Mesenchymal stem cell (in vitro differentiated cells and primary cell): ENCODE results near the gene RAD51B.
A peak's percentile ranks its signal among the peaks of the same experiment; 100 is the strongest.

Source experiments
- DNase-seq: peaks from one replicate; pipeline ENCODE4 v3.0.0-alpha.2; 2013
- H2AFZ ChIP-seq: one replicate; pipeline ENCODE4 v1.6.1; 2013; ENCODE audit warnings: low read depth, mild to moderate bottlenecking, control low read depth, inconsistent platforms, low read length, moderate library complexity
- H2AK5ac ChIP-seq: 2 replicates; pipeline ENCODE4 v1.6.1; 2013; ENCODE audit warnings: low read length, moderate library complexity, mild to moderate bottlenecking, inconsistent platforms; ENCODE audit not compliant: severe bottlenecking
- H2BK120ac ChIP-seq: one replicate; pipeline ENCODE4 v1.6.1; 2013; ENCODE audit warnings: low read depth, mild to moderate bottlenecking, inconsistent platforms, low read length, moderate library complexity
- H2BK12ac ChIP-seq, 2 experiments: one replicate each; pipeline ENCODE4 v1.6.1; 2013; ENCODE audit warnings: inconsistent platforms in 2 of 2, low read length in 2 of 2, mild to moderate bottlenecking in 2 of 2, moderate library complexity in 2 of 2, control low read depth in 1 of 2
- H2BK15ac ChIP-seq: one replicate; pipeline ENCODE4 v1.6.1; 2013; ENCODE audit warnings: mild to moderate bottlenecking, low read depth, inconsistent platforms; ENCODE audit not compliant: poor library complexity, severe bottlenecking
- H2BK5ac ChIP-seq: 2 replicates; pipeline ENCODE4 v1.6.1; 2013; ENCODE audit warnings: low read depth, mild to moderate bottlenecking, low read length, control low read depth, inconsistent platforms; ENCODE audit not compliant: poor library complexity, severe bottlenecking
- H3K14ac ChIP-seq, 2 experiments: one replicate each; pipeline ENCODE4 v1.6.1; 2013; ENCODE audit warnings: inconsistent platforms in 2 of 2, low read length in 2 of 2, control low read depth in 1 of 2, mild to moderate bottlenecking in 1 of 2, moderate library complexity in 1 of 2
- H3K18ac ChIP-seq, 2 experiments: one replicate each; pipeline ENCODE4 v1.6.1; 2013; ENCODE audit warnings: inconsistent platforms in 2 of 2, low read length in 2 of 2, control low read depth in 1 of 2, low read depth in 1 of 2, mild to moderate bottlenecking in 1 of 2
- H3K23ac ChIP-seq, 2 experiments: one replicate each; pipeline ENCODE4 v1.6.1; 2013; ENCODE audit warnings: inconsistent platforms in 2 of 2, low read length in 2 of 2, mild to moderate bottlenecking in 2 of 2, moderate library complexity in 2 of 2, control low read depth in 1 of 2
- H3K27ac ChIP-seq: 2 replicates; pipeline ENCODE4 v1.5.1; 2013; ENCODE audit warnings: mild to moderate bottlenecking, moderate library complexity, low read length, control low read depth, inconsistent platforms; ENCODE audit not compliant: poor library complexity, severe bottlenecking
- H3K27me3 ChIP-seq, 2 experiments: 2 replicates each; pipeline versions ENCODE4 v1.6.1 to v1.7.0; 2013; ENCODE audit warnings: low read length in 2 of 2, mild to moderate bottlenecking in 2 of 2, moderate library complexity in 2 of 2, control low read depth in 1 of 2, inconsistent platforms in 1 of 2; ENCODE audit not compliant: control insufficient read depth in 1 of 2, insufficient read depth in 1 of 2
- H3K36me3 ChIP-seq, 2 experiments: 2 replicates each; pipeline versions ENCODE4 v1.6.1 to v1.7.0; 2013; ENCODE audit warnings: low read length in 2 of 2, control low read depth in 1 of 2, inconsistent platforms in 1 of 2, low read depth in 1 of 2, mild to moderate bottlenecking in 1 of 2; ENCODE audit not compliant: insufficient read depth in 2 of 2, control insufficient read depth in 1 of 2
- H3K4ac ChIP-seq, 2 experiments: one replicate each; pipeline ENCODE4 v1.6.1; 2013; ENCODE audit warnings: inconsistent platforms in 2 of 2, low read length in 2 of 2, mild to moderate bottlenecking in 2 of 2, moderate library complexity in 2 of 2, control low read depth in 1 of 2, low read depth in 1 of 2
- H3K4me1 ChIP-seq: 2 replicates; pipeline ENCODE4 v1.6.1; 2013; ENCODE audit warnings: low read depth, low read length, control low read depth; ENCODE audit not compliant: control insufficient read depth, insufficient read depth
- H3K4me2 ChIP-seq: 2 replicates; pipeline ENCODE4 v1.6.1; 2013; ENCODE audit warnings: low read length, mild to moderate bottlenecking, inconsistent platforms; ENCODE audit not compliant: poor library complexity, severe bottlenecking
- H3K4me3 ChIP-seq, 2 experiments: 2 replicates each; pipeline versions ENCODE4 v1.5.1 to v1.7.0; 2013; ENCODE audit warnings: low read length in 2 of 2, mild to moderate bottlenecking in 2 of 2, control low read depth in 1 of 2, low read depth in 1 of 2; ENCODE audit not compliant: insufficient read depth in 1 of 2
- H3K79me1 ChIP-seq: replicated peaks from 2 replicates; pipeline ENCODE4 v1.6.1; 2013; ENCODE audit warnings: mild to moderate bottlenecking, control low read depth, low read length, inconsistent platforms; ENCODE audit not compliant: poor library complexity, severe bottlenecking
- H3K9ac ChIP-seq: 2 replicates; pipeline ENCODE4 v1.7.0; 2013; ENCODE audit warnings: mild to moderate bottlenecking, low read length, moderate library complexity
- H3K9me3 ChIP-seq: 2 replicates; pipeline ENCODE4 v1.7.0; 2013; ENCODE audit warnings: mild to moderate bottlenecking, low read length; ENCODE audit not compliant: control insufficient read depth
- H4K8ac ChIP-seq: one replicate; pipeline ENCODE4 v1.6.1; 2013; ENCODE audit warnings: inconsistent platforms, mild to moderate bottlenecking, low read length, moderate library complexity
- H4K91ac ChIP-seq: one replicate; pipeline ENCODE4 v1.6.1; 2013; ENCODE audit warnings: mild to moderate bottlenecking, low read length, inconsistent platforms
- WGBS: methylation state at CpG from one replicate; pipeline ENCODE4 v1.1.7; 2013; ENCODE audit warnings: mixed read lengths; 5-methylcytosine and 5-hydroxymethylcytosine counted together

Gene RAD51B

GRCh38 chr14:68710776-68711175 is 891.2 kb downstream of the RAD51B start:
- no peak for DNase-seq
- WGBS = 86% methylated on average over 6 of the region's 6 CpGs
- Histone ChIP-seq H2AK5ac (no peak overlapping the region), H3K4me3 (no peak overlapping the region), H3K4me2 (no peak overlapping the region), H3K36me3 (no peaks in the 10 kb centered on the region), H3K27me3 (no peaks in the 10 kb centered on the region), H2BK15ac (no peak overlapping the region), H3K27ac (no peak overlapping the region), H3K4ac (no peak overlapping the region), H4K91ac (no peak overlapping the region), H3K23ac (no peak overlapping the region), H2AFZ (no peak overlapping the region), H2BK5ac (no peak overlapping the region), H3K9me3 (no peaks in the 10 kb centered on the region), H2BK12ac (no peak overlapping the region), H3K9ac (no peak overlapping the region), H3K79me1 (no peaks in the 10 kb centered on the region), H2BK120ac (no peak overlapping the region), H3K4me1 (peaks cover 5% of the 10 kb centered on the region), H4K8ac (no peak overlapping the region), H3K18ac (no peak overlapping the region), H3K14ac (no peak overlapping the region)

- no peak overlapping the region for H2BK15ac ChIP-seq
- H3K23ac ChIP-seq = no peak overlapping the region
- peak overlapping the region; percentile 20 for H4K91ac ChIP-seq
- H3K27ac ChIP-seq = no peak overlapping the region
- H2BK120ac ChIP-seq = no peak overlapping the region
- no peak overlapping the region for H3K4me2 ChIP-seq
- H3K9ac ChIP-seq = no peak overlapping the region
- no peaks in the 10 kb centered on the region for H3K9me3 ChIP-seq
- peaks cover 2% of the 10 kb centered on the region for H3K4me1 ChIP-seq
- H3K4me3 ChIP-seq = no peak overlapping the region
- peak overlapping the region in 1 of 2 experiments; percentile 69 for H3K14ac ChIP-seq
- WGBS = 97% methylated on average over 9 of the region's 9 CpGs
- DNase-seq = no peak
- H2AK5ac ChIP-seq = no peak overlapping the region
- peak overlapping the region in 1 of 2 experiments; percentile 46 for H3K18ac ChIP-seq
- no peaks in the 10 kb centered on the region for H3K36me3 ChIP-seq
- no peak overlapping the region for H2BK5ac ChIP-seq
- H3K27me3 ChIP-seq = no peaks in the 10 kb centered on the region
- no peaks in the 10 kb centered on the region for H3K79me1 ChIP-seq
- peak overlapping the region; percentile 43 to 78 for H2BK12ac ChIP-seq
- no peak overlapping the region for H2AFZ ChIP-seq
- no peak overlapping the region for H3K4ac ChIP-seq
- H4K8ac ChIP-seq = no peak overlapping the region
Measured at GRCh38 chr14:68711561-68712309, 892.2 kb downstream of the RAD51B start.

- H3K14ac ChIP-seq = peak overlapping the region in 1 of 2 experiments; percentile 18
- H3K9me3 ChIP-seq = no peaks in the 10 kb centered on the region
- H2AK5ac ChIP-seq = no peak overlapping the region
- peak overlapping the region in 1 of 2 experiments; percentile 94 for H2BK12ac ChIP-seq
- no peak overlapping the region for H2BK5ac ChIP-seq
- H3K4me2 ChIP-seq = no peak overlapping the region
- H3K23ac ChIP-seq = no peak overlapping the region
- no peaks in the 10 kb centered on the region for H3K27me3 ChIP-seq
- no peak overlapping the region for H2BK120ac ChIP-seq
- H3K27ac ChIP-seq = no peak overlapping the region
- WGBS = 89% methylated on average over 13 of the region's 15 CpGs
- DNase-seq = no peak
- no peak overlapping the region for H3K9ac ChIP-seq
- H4K8ac ChIP-seq = no peak overlapping the region
- no peak overlapping the region for H3K4ac ChIP-seq
- H4K91ac ChIP-seq = peak overlapping the region; percentile 19
- no peak overlapping the region for H3K4me3 ChIP-seq
- no peak overlapping the region for H2AFZ ChIP-seq
- H2BK15ac ChIP-seq = no peak overlapping the region
- H3K36me3 ChIP-seq = no peaks in the 10 kb centered on the region
- H3K4me1 ChIP-seq = peaks cover 2% of the 10 kb centered on the region
- H3K18ac ChIP-seq = peak overlapping the region in 1 of 2 experiments; percentile 13
- H3K79me1 ChIP-seq = no peaks in the 10 kb centered on the region
Measured at GRCh38 chr14:68712703-68713370, 893.3 kb downstream of the RAD51B start.

GRCh38 chr14:68713782-68714181 is 894.2 kb downstream of the RAD51B start:
- Histone ChIP-seq H3K9me3 (no peaks in the 10 kb centered on the region), H3K9ac (no peak overlapping the region), H2BK120ac (no peak overlapping the region), H2AK5ac (peak overlapping the region; percentile 41), H3K4me1 (peaks cover 2% of the 10 kb centered on the region), H3K18ac (no peak overlapping the region), H3K79me1 (no peaks in the 10 kb centered on the region), H2AFZ (no peak overlapping the region), H4K91ac (no peak overlapping the region), H3K23ac (no peak overlapping the region), H3K4me2 (no peak overlapping the region), H3K27ac (no peak overlapping the region), H3K27me3 (no peaks in the 10 kb centered on the region), H3K4me3 (no peak overlapping the region), H4K8ac (no peak overlapping the region), H3K4ac (no peak overlapping the region), H2BK12ac (peak overlapping the region in 1 of 2 experiments; percentile 21), H3K14ac (peak overlapping the region in 1 of 2 experiments; percentile 3), H3K36me3 (no peaks in the 10 kb centered on the region), H2BK15ac (peak overlapping the region; percentile 90), H2BK5ac (no peak overlapping the region)
- no peak for DNase-seq
- WGBS = 73% methylated on average over 7 of the region's 7 CpGs
